HG02973 (cell line): Measurements from ENCODE around the gene GPR32.
"Not testable (repeated sequence)": the region's sequence is repeated elsewhere in the genome, so short reads cannot be mapped to it uniquely, and the experiment has no call there.

ENCODE experiments used
- ATAC-seq: cut with Tn5 transposase; IDR thresholded peaks from one replicate; pipeline ENCODE4 v1.9.1; 2021; ENCODE audit warnings: moderate library complexity; ENCODE audit not compliant: unreplicated experiment

The GPR32 gene

DNA sequence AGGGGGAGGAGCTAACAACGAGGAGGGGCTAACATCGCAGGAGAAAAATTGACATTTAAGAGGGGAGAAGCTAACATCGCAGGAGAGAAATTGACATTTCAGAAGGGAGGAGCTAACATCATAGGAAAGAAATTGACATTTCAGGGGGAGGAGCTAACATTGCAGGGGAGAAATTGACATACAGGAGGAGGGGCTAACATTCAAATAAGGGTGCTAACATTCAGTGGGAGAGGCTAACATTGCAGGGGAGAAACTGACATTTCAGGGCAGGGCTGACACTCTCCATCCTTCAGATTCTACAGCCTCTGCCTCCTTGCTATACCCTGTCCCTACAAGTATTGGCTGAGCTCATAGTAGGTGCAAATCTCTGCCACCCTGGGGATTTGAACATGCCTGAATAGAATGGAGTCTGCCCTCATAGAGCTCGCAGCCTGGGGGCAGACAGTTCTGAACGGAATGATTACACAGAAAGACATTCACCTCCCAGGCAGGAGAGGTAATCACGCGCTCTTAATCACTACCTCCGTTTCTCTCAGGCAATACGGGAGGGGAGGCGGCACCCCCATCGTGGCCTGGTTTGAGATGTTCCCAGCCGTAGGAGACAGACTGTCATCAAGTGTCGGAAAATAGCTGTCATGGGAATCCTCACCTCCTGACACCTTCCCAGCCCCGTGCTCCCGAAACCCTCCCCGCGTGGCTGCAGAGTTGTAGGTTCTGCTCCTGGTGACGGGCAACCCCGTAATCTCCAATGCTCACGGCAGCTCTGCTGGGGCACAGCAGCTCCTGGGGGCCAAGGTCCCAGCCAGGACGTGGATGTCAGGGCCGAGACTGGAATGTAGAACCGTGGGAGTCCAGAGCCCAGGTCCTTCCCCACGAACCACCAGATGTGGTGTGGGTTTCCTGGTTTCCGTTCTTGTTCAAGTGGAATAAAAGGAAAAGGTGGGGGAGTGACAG is 9.5 kb downstream of the GPR32 start:
- no peak for ATAC-seq

DNA sequence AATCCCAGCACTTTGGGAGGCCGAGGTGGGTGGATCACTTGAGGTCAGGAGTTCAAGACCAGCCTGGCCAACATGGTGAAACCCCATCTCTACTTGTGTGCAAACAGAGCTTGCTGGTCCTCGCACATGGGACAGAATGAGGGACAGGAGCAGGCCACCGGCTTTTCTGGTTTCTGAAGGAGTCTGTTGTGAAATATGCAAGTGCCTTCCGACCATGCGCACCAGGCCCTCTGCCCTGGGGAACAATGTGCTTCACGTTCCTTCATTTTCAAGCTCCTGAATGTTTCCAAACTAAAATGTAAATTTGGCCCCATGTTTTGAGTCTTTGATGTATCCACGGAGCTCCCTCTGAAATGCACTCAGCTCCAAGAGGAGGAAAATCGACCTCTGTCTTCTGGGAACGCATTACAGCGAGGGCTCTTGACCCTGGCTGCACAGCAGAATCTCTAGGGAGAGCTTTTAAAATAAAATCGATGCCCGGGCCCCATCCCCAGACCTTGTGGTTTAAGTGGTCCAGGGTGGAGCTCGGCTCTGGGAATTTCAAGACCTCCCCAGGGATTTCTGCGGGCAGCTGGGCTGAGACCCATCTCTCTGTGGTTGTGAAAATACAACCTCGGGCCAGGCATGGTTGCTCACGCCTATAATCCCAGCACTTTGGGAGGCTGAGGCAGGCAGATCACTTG is 10.6 kb downstream of the GPR32 start:
- no peak for ATAC-seq

DNA sequence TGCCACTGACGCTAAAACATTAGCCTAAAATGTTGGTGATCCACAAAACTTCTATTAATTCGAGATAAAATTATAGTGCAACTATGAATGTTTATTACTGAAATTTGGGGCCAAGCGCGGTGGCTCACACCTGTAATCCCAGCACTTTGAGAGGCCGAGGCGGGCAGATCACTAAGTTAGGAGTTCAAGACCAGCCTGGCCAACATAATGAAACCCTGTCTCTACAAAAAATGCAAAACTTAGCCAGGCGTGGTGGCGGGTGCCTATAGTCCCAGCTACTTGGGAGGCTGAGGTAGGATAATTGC is 13.5 kb downstream of the GPR32 start:
- not testable (repeated sequence) for ATAC-seq

DNA sequence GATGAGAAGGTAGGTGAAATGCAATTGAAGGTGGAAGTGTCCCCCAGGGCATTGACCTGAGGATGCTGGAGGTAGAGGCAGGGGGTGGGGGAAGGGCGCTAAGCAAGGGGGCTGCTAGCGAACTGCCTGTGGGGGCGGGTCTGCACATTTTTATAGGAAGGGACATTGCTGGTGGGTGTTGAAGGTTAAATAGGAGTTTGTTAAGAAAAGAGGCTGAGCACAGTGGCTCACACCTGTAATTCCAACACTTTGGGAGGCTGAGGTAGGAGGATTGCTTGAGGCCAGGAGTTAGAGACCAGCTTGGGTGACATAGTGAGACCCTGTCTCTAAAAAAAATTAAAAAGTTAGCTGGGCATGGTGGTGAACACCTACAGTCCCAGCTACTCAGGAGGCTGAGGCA is 14.4 kb downstream of the GPR32 start:
- no peak for ATAC-seq

DNA sequence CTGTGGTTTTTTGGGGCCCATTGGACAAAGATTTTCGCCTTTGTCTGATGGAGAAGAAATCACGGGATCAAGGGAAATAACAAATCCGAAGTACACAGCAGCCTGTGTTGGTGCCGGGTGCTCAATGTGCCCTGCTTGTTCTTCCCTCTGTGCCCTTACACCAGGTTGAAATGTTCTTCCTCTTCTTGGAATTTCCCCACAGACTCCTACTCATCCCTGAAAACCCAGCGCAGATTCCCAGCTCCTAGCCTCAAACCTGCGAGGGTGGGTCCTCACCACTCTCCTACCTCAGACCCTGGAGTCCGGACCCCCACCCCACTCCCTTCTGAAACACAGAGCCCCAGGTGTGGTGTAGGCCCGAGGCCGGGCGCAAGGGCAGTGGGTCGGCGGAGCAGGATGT is 15.1 kb downstream of the GPR32 start:
- ATAC-seq: no peak

DNA sequence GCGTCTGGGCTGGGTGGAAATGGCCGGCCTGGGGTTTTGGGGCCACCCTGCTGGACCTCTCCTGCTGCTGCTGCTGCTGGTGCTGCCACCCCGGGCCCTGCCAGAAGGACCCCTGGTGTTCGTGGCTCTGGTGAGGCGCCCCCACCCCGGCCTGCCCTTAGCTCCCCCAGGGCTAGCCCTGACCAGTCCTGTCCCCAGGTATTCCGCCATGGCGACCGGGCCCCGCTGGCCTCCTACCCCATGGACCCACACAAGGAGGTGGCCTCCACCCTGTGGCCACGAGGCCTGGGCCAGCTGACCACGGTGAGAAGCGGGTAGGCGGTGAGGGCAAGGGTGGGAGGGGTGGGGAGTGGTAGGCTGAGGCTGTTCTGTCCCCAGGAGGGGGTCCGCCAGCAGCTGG is 20.1 kb downstream of the GPR32 start, which contains the start of gene ACP4:
Gene ACP4, plus strand, starts transcription at position 20 of the 400 bp plus-strand sequence. Its CDS starts 0 bp downstream, at position 20.
- ATAC-seq: no peak

DNA sequence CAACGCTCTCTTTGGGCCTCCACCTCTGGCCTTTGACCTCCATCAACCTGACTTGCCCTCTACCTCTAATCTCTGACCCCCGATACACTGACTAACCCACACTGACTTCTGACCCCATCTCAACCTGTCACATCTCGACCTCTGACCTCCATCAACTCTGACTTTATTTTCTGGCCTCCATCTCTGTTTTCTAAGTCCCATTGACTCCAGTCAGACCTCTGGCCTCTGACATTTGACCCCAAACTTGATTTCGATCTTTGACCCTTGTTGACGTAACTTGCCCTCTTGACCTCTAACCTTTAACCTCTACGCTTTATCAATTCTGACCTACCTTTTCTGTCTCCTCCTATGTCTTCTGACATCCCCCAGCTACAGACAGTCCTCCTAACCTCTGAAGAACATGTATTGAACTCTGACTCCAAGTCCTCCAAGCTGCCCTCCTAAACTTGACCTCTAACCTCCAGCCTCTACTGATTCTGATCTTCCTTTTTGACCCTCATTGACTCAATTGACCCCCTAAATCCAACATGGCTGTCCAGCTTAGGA is 20.7 kb downstream of the GPR32 start:
- no peak for ATAC-seq

DNA sequence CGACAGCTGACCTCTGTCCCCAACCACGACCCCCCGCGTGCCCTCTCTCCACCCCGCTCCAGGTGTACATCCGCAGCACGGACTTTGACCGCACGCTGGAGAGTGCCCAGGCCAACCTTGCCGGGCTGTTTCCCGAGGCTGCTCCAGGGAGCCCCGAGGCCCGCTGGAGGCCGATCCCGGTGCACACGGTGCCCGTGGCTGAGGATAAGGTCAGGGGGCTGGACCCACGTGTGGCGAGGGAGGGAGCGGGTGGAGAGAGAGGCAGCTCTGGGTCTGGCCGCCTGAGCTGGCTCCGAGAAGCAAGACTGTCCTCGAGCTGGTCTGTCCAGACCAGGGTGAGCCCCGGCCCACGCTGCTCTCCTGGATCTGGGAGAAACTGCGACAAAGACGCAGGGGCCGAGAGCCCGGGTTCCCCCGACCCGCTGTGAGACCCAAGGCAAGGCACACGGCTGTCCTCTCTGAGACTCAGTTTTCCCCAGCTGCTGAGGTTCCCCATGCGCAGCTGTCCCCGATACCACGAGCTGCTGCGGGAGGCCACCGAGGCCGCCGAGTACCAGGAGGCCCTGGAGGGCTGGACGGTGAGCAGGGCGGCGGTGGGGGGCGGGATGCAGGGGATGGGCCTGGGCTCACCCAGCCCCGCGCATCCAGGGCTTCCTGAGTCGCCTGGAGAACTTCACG is 21.5 kb downstream of the GPR32 start:
- ATAC-seq: no peak

DNA sequence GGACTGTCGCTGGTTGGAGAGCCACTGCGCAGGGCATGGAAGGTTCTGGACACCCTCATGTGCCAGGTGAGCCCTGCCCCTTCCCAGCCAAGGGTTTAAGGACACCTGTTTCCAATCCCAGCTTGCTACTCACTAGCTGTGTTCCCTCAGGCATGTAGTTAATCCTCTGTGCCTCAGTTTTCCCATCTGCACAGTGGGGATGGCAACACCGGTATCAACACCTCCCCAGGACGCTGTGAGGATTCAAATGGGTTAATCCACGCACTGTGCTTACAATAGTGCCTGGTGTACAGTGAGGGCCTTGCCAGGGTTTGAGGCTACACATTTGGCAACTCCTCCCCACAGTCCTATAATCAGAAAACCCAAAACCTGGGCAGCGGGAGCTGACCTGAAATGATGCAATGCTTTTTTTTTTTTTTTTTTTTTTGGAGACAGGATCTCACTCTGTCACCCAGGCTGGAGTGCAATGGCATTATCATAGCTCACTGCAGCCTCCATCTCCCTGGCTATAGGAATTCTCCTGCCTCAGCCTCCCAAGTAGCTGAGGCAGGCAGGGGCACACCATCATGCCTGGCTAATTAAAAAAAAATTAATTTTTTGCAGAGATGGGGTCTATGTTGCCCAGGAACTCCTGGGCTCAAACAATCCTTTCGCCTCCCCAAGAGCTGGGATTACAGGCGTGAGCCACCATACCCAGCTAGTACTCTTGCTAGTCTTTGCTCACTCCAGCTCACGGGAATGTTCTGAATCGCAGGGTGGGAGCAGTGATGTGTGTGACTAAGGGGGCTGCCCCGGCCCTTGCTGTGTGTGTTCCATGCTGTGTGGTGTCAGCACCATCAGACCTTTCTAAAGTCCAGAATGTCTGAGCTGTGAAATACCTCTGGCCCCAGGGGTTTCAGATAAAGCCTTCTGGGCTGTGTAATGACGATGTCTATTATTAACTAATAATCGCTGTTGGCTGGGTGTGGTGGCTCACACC is 22.3 kb downstream of the GPR32 start:
- no peak for ATAC-seq

DNA sequence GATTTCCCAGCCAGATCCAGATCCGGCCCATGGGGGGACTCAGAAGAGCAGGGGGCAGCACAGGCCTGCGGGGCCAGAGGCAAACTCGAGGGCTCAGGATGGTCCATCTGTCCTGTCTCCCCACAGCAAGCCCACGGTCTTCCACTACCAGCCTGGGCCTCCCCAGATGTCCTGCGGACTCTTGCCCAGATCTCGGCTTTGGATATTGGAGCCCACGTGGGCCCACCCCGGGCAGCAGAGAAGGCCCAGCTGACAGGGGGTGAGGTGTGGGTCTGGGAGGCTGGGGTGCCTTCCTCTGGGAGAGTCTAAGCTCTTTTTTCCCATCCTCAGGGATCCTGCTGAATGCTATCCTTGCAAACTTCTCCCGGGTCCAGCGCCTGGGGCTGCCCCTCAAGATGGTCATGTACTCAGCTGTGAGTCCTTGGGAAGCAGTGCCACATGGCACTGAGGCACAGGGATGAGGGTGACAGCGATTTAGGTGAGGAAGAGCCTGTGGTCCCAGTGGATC is 23.3 kb downstream of the GPR32 start:
- no peak for ATAC-seq

DNA sequence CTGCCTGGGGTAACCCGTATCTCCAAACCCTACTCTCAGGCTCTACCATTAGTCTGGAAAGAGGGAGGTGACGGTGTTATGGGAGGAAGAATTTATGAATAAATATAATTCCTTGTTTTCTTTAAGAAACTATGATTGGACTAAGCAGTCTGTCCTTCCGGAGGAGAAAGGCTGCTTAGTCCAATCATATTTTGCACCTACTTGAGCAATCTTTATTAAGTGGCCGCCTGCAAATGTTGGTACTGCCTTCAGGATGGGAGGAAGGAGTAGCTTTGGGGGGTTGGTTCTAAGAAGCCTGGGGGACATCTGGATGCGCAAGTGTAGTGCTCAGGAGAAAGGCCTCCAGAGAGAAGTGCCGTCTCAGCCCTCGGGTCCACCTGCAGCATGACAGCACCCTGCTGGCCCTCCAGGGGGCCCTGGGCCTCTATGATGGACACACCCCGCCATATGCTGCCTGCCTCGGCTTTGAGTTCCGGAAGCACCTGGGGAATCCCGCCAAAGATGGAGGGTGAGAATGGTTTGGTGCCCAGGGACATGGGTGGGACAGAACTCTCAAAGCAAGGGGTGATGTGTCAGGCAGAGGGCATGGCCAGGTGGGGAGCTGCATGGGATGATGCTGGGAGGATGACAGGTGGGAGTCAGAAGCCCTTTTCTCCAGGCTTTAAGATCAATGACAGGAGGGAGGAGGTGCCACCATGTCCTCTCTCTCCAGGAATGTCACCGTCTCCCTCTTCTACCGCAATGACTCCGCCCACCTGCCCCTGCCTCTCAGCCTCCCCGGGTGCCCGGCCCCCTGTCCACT is 24.0 kb downstream of the GPR32 start:
- ATAC-seq: no peak

DNA sequence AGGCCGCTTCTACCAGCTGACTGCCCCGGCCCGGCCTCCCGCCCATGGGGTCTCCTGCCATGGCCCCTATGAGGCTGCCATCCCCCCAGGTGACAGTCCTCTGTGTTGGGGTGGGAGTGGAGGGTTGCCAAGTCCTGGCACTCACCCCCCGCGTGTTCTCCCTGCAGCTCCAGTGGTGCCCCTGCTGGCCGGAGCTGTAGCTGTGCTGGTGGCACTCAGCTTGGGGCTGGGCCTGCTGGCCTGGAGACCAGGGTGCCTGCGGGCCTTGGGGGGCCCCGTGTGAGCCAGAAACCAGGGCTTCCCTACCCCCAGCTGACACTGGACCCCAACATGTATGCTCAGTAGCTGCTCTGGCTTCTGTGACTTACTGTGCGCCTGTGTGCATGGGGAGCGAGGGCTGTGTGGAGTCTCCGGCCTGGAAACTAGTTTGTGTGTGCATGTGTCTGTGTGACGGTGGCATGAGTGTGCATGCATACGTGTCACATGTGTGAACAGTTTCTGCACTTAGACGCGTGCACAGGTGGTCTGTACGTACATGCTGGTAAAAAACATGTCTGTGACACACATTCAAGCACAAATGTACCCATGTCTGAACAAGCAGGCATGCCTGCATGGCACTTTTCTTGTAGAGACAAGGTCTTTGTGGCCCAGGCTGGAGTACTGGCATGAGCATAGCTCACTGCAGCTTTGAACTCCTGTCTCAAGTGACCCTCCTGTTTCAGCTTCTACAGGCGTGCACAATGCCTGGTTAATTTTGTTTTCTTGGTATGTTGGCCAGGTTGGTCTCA is 24.8 kb downstream of the GPR32 start:
- ATAC-seq: no peak

DNA sequence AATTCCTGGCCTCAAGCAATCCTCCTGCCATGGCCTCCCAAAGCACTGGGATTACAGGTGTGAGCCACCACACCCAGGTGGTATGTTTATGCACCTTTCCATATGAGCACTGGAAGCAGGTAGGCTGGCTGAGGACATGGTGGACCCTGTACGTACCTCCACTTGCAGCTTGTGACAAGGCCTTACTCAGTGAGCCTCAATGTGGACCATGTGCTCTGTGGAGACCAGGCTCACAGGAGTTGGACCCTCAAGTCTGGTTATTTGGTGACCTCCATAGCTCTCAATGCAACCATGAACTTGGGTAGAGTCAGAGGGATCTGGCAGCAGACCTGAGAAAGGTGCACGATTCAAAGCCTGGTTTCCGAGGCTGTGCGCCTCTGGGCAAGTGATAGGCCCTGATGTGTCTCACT is 25.4 kb downstream of the GPR32 start:
- no peak for ATAC-seq

DNA sequence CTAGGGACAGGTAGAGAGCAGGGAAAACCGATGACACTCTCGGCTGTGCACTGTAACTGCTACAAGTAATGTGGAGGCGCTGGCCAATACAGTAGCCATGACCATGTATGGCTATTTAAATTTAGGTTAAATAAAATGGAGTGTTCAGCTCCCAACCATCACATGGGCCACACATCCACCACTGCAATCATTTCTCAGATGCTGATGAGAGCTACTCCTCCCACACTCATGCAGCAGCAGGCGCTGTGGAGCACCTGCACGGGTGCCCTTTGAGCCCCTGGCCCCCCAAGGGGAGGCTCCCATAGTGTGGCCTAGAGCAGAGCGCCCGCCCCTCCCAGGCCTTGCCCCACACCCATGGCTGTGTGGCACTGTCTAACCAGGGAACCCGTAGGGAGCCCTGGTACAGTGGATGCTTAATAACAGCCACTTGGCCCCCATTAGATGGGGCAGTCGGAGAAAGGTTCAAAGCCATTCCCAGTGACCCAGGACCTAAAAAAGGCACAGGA is 25.9 kb downstream of the GPR32 start:
- ATAC-seq: no peak

DNA sequence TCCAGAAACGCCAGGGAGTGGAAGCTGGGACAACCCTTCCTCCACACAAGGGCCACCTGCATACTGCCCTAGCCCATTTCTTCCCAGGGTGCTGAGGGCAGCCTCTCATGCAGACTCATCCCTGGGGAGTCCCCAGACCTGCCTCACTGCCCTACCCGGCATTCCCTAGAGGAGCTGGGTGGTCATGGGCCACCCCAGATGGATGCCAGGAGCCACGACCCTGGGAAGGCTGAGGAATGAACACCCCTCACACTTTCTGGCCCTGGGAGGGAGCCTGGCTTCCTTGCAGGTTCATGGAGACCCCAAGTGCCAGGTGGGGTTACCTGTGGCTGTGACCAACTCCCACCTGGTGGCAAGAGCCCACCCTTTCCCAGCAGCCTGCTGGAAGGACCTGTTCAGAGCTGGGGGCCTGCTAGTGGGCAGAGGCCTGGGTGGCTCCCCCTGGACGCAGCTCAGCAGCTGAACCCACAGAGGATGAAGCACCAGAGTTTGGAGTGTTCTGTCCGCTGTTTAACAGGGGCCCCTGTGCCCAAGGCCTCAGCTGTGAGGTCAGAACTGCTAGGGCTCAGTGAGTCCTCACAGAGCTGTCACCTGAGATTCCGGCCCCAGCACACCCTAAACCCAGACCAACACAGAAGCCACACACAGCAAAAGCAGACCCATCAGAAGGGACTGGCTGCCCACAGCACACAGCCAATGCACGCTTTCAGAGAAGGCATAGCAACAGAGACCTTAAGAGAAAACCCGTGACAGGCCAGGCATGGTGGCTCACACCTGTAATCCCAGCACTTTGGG is 26.6 kb downstream of the GPR32 start:
- no peak for ATAC-seq

DNA sequence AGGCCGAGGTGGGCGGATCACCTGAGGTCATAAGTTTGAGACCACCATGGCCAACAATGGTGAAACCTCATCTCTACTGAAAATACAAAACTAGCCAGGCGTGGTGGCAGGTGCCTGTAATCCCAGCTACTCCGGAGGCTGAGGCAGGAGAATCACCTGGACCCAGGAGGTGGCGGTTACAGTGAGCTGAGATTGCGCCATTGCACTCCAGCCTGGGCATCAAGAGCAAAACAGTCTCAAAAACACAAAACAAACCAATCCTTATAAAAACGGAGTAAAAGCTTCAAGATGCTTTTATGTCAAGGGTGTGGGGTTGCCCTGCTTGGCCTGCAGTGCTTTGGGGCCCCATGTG is 27.1 kb downstream of the GPR32 start:
- no peak for ATAC-seq

DNA sequence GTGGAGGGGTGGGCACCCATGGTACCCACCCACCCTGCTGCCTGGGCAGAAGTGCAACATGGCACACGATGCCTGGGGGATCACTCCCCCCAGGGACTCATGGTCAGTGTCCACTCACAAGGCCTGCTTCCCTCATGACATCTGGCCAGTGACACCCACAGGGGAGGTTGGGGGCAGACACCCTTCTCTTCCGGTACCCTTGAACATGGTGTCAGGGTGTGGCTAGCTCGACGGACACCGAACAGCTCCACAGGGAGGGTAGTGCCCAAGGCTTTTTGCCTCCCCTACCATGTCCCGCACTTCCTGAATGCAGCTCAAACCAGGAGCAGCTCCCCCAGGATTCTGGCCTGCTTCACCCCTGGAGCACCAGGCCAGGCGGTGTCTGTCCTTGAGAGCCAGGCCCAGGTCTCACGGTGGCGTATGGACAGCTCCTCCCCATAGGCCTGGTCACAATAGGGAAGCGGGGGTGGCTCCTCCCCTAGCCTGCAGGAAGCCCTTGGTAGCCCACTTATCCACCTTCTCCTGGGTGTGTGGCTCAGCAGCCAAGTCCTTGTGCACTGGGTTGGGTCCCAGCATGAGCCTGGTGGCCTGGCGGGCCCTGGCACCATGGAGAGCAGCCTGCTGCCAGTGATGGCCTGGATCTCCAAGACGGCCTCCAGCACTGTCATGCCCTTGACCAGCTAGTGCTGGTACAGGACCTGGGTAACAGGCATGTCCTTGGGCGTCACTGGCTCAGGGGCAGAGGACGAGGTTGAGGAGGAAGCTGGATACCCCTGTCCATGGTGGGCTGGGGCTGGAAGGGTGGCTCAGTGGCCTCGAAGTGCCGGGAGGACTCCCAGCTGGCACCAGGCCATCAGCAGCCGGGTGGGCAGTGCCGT is 27.8 kb downstream of the GPR32 start:
- ATAC-seq: no peak
